Osteoblast (primary cell): ENCODE results near the gene GOLGA2. TPM values are rescaled to one million over a fixed set of nuclear protein-coding genes. Genes with fewer than 3 reads are reported as not detected.
"Not testable (repeated sequence)": the region's sequence is repeated elsewhere in the genome, so short reads cannot be mapped to it uniquely, and the experiment has no call there.

Experiments used
- DNase-seq: peaks from one replicate; pipeline ENCODE4 v3.0.0; 2011; ENCODE audit warnings: low spot score, mixed read lengths; ENCODE audit not compliant: insufficient read length; ENCODE audit errors: missing footprints
- H2AFZ ChIP-seq: 2 replicates; pipeline ENCODE4 v1.6.0; 2011; ENCODE audit warnings: mild to moderate bottlenecking, low read length
- H3K27ac ChIP-seq: 2 replicates; pipeline ENCODE4 v1.5.1; 2011; ENCODE audit warnings: mild to moderate bottlenecking, low read depth, low read length, moderate library complexity
- H3K27me3 ChIP-seq: 2 replicates; pipeline ENCODE4 v1.6.0; 2012; ENCODE audit warnings: mild to moderate bottlenecking, control low read depth, inconsistent platforms, low read length, moderate library complexity; ENCODE audit not compliant: insufficient read depth
- H3K36me3 ChIP-seq: 2 replicates; pipeline ENCODE4 v1.5.1; 2011; ENCODE audit warnings: mild to moderate bottlenecking, low read length, control low read depth, moderate library complexity; ENCODE audit not compliant: insufficient read depth
- H3K4me1 ChIP-seq: 2 replicates; pipeline ENCODE4 v1.5.1; 2011; ENCODE audit warnings: mild to moderate bottlenecking, low read length, control low read depth, moderate library complexity; ENCODE audit not compliant: insufficient read depth
- H3K4me2 ChIP-seq: 2 replicates; pipeline ENCODE4 v1.6.0; 2011; ENCODE audit warnings: mild to moderate bottlenecking, low read length; ENCODE audit not compliant: insufficient read depth
- H3K4me3 ChIP-seq: fragments of 200-600 bp; sonication (generic); 3 replicates; pipeline ENCODE4 v1.5.1; 2012; ENCODE audit warnings: mild to moderate bottlenecking, low read length, inconsistent platforms; ENCODE audit not compliant: insufficient read depth
- H3K79me2 ChIP-seq: 2 replicates; pipeline ENCODE4 v1.6.0; 2012; ENCODE audit warnings: mild to moderate bottlenecking, low read length, control low read depth, inconsistent platforms; ENCODE audit not compliant: insufficient read depth
- H3K9me3 ChIP-seq: 2 replicates; pipeline ENCODE4 v1.5.1; 2011; ENCODE audit warnings: low read depth, low read length, control low read depth
- H4K20me1 ChIP-seq: 2 replicates; pipeline ENCODE4 v1.6.0; 2012; ENCODE audit warnings: mild to moderate bottlenecking, low read length, control low read depth; ENCODE audit not compliant: insufficient read depth
- CTCF ChIP-seq: IDR thresholded peaks from 2 replicates; pipeline ENCODE4 v1.5.1; 2011; ENCODE audit warnings: mild to moderate bottlenecking, low read depth, low read length, moderate library complexity; ENCODE audit errors: extremely low read depth
- total RNA-seq: library from RNA; depleted of rRNA; stranded (reverse); fragments of >200 nt; gene quantifications from 2 replicates; pipeline ENCODE4 v1.2.3, GENCODE V29; 2012

GOLGA2 gene
- total RNA-seq, 1 donor = 121 TPM

- H3K4me3 ChIP-seq = no peak overlapping the region
- no peaks in the 10 kb centered on the region for H3K9me3 ChIP-seq
- no peak overlapping the region for H3K27ac ChIP-seq
- H3K36me3 ChIP-seq = no peaks in the 10 kb centered on the region
- H3K79me2 ChIP-seq = no peaks in the 10 kb centered on the region
- no peak for TF ChIP-seq CTCF
- no peak for DNase-seq
- no peak overlapping the region for H2AFZ ChIP-seq
- H3K27me3 ChIP-seq = peaks cover 6% of the 10 kb centered on the region
- no peak overlapping the region for H3K4me2 ChIP-seq
- no peaks in the 10 kb centered on the region for H4K20me1 ChIP-seq
- no peaks in the 10 kb centered on the region for H3K4me1 ChIP-seq
Measured at GRCh38 chr9:128231638-128232527, 43.9 kb downstream of the GOLGA2 start.

GRCh38 chr9:128230897-128231296 is 44.9 kb downstream of the GOLGA2 start:
- H3K27ac ChIP-seq, H3K79me2 ChIP-seq, DNase-seq, H4K20me1 ChIP-seq, H3K36me3 ChIP-seq, H3K4me3 ChIP-seq, H3K9me3 ChIP-seq, H2AFZ ChIP-seq, H3K27me3 ChIP-seq, H3K4me2 ChIP-seq, H3K4me1 ChIP-seq: not testable (repeated sequence)

- Histone ChIP-seq H3K9me3 (no peaks in the 10 kb centered on the region), H3K27me3 (no peaks in the 10 kb centered on the region), H3K4me1 (no peaks in the 10 kb centered on the region), H3K27ac (no peak overlapping the region), H3K4me3 (no peak overlapping the region), H3K4me2 (no peak overlapping the region), H4K20me1 (no peaks in the 10 kb centered on the region), H3K79me2 (no peaks in the 10 kb centered on the region), H2AFZ (no peak overlapping the region), H3K36me3 (no peaks in the 10 kb centered on the region)
- no peak for TF ChIP-seq CTCF
- DNase-seq = no peak
Measured at GRCh38 chr9:128226412-128226801, 49.4 kb downstream of the GOLGA2 start.

- Histone ChIP-seq H3K4me2 (no peak overlapping the region), H3K4me1 (no peaks in the 10 kb centered on the region), H3K27ac (no peak overlapping the region), H2AFZ (no peak overlapping the region), H3K36me3 (no peaks in the 10 kb centered on the region), H4K20me1 (no peaks in the 10 kb centered on the region), H3K4me3 (no peak overlapping the region), H3K79me2 (no peaks in the 10 kb centered on the region), H3K27me3 (no peaks in the 10 kb centered on the region), H3K9me3 (no peaks in the 10 kb centered on the region)
- no peak for TF ChIP-seq CTCF
- no peak for DNase-seq
Measured at GRCh38 chr9:128225770-128226411, 49.9 kb downstream of the GOLGA2 start.
